GM12878 (cell line): Measurements from ENCODE around the gene PHLPP1.

ENCODE experiments used
- CBFB ChIP-seq: IDR thresholded peaks from 2 replicates; pipeline ENCODE4 v1.6.1; 2016; ENCODE audit warnings: antibody characterized with exemption, low read depth
- CBX3 ChIP-seq: fragments of 200-600 bp; sonication (generic); IDR thresholded peaks from 2 replicates; pipeline ENCODE4 v1.6.1; 2016; ENCODE audit warnings: low read depth, borderline replicate concordance
- CEBPB ChIP-seq, 2 experiments: fragments of 150-350 bp in 1 of 2; IDR thresholded peaks; 2 replicates each; pipeline ENCODE4 v1.6.1; 2012 to 2014; ENCODE audit warnings: low read depth in 2 of 2, low read length in 2 of 2, borderline replicate concordance in 1 of 2, inconsistent platforms in 1 of 2
- EZH2 ChIP-seq: IDR thresholded peaks from 2 replicates; pipeline ENCODE4 v1.6.1; 2012; ENCODE audit warnings: low read depth, mild to moderate bottlenecking, control low read depth, inconsistent platforms, low read length, borderline replicate concordance; ENCODE audit not compliant: control insufficient read depth
- FOS ChIP-seq: IDR thresholded peaks from 3 replicates; pipeline ENCODE4 v1.6.1; 2011; ENCODE audit warnings: borderline replicate concordance; ENCODE audit not compliant: insufficient read length; ENCODE audit errors: extremely low read depth
- MEF2A ChIP-seq: IDR thresholded peaks from 2 replicates; pipeline ENCODE4 v1.6.1; 2011; ENCODE audit warnings: low read depth, mild to moderate bottlenecking, low read length, moderate library complexity; ENCODE audit not compliant: insufficient read depth
- MTA2 ChIP-seq: fragments of 450-650 bp; IDR thresholded peaks from 2 replicates; pipeline ENCODE4 v1.6.1; 2016; ENCODE audit warnings: low read depth, mild to moderate bottlenecking, moderate library complexity
- NFIC ChIP-seq: IDR thresholded peaks from 2 replicates; pipeline ENCODE4 v1.6.1; 2012; ENCODE audit warnings: low read depth, mild to moderate bottlenecking, inconsistent platforms, low read length, moderate library complexity
- TAF1 ChIP-seq: IDR thresholded peaks from 2 replicates; pipeline ENCODE4 v1.6.1; 2011; ENCODE audit warnings: mild to moderate bottlenecking, low read depth, low read length, borderline replicate concordance
- ZBED1 ChIP-seq: IDR thresholded peaks from 2 replicates; pipeline ENCODE4 v1.6.1; 2016; ENCODE audit warnings: borderline replicate concordance
- ZSCAN29 ChIP-seq: fragments of 450-650 bp; IDR thresholded peaks from 2 replicates; pipeline ENCODE4 v1.6.1; 2017; ENCODE audit warnings: mild to moderate bottlenecking, moderate library complexity
- TF ChIP-seq, protein P1 (sequence below), 3 experiments: IDR thresholded peaks in 2 of 3; conservative IDR thresholded peaks in 1 of 3; 2 replicates each; pipeline ENCODE4 v1.5.1; 2011; ENCODE audit warnings: low read depth in 3 of 3, low read length in 3 of 3, mild to moderate bottlenecking in 3 of 3, control low read depth in 2 of 3, moderate library complexity in 2 of 3, inconsistent platforms in 1 of 3, mixed read lengths in 1 of 3; ENCODE audit not compliant: control insufficient read depth in 2 of 3, insufficient read depth in 1 of 3; ENCODE audit errors: extremely low read depth in 1 of 3
- TF ChIP-seq, protein P2 (sequence below): fragments of 450-650 bp; IDR thresholded peaks from 2 replicates; pipeline ENCODE4 v1.6.1; 2018; ENCODE audit warnings: borderline replicate concordance, mild to moderate bottlenecking; ENCODE audit not compliant: partially characterized antibody
- TF ChIP-seq, protein P3 (sequence below): IDR thresholded peaks from 2 replicates; pipeline ENCODE4 v1.6.1; 2011; ENCODE audit warnings: borderline replicate concordance, low read depth, mild to moderate bottlenecking, moderate library complexity, mixed read lengths, low read length; ENCODE audit not compliant: insufficient read depth; ENCODE audit errors: extremely low read length

DNA sequence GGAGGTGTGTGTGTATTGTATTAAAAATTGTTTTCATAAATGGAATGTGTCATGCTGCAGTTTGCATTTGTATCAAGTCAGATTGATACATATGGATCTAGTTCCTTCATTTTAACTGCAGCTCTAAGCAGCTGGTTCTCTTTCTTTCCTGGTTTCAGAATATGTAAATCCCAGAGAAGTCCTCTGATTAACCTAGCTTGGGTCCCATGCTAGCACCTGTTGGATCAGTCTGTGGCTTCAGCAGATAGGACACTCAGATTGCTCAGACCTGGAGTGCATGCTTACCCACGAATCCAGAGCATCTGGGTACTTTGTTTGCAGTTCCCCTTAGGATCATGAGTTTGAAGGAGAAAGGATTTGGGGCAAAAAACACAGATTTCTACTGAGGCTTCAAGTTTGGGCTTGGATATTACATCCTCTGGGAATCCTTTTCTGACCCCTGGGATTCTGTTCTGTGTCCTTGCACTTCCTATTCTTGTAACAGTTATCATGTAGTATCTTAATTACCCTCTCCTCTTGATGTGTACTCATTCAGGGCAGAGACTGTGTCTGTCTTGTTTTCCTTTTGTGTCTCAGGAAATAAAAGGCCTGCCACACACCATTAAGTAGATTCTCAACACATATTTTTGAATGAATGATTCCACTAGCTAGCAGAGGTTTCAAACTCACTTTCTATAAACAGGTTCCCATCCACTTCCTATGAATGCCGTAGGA, 142.1 kb downstream of the PHLPP1 start:
- TF ChIP-seq NFIC, result no peak
- TF ChIP-seq, protein P1, sequence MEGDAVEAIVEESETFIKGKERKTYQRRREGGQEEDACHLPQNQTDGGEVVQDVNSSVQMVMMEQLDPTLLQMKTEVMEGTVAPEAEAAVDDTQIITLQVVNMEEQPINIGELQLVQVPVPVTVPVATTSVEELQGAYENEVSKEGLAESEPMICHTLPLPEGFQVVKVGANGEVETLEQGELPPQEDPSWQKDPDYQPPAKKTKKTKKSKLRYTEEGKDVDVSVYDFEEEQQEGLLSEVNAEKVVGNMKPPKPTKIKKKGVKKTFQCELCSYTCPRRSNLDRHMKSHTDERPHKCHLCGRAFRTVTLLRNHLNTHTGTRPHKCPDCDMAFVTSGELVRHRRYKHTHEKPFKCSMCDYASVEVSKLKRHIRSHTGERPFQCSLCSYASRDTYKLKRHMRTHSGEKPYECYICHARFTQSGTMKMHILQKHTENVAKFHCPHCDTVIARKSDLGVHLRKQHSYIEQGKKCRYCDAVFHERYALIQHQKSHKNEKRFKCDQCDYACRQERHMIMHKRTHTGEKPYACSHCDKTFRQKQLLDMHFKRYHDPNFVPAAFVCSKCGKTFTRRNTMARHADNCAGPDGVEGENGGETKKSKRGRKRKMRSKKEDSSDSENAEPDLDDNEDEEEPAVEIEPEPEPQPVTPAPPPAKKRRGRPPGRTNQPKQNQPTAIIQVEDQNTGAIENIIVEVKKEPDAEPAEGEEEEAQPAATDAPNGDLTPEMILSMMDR (IDR thresholded peaks at IDR 0.05 in 2 of 3, conservative IDR thresholded peaks at IDR 0.05 in 1 of 3; ENCODE audit: control insufficient read depth in 2 of 3, extremely low read depth in 1 of 3, insufficient read depth in 1 of 3, low read depth in 3 of 3, low read length in 3 of 3), result no peak
- no peak for TF ChIP-seq ZSCAN29
- no peak for TF ChIP-seq FOS
- no peak for TF ChIP-seq TAF1
- no peak for TF ChIP-seq ZBED1
- TF ChIP-seq, protein P2, sequence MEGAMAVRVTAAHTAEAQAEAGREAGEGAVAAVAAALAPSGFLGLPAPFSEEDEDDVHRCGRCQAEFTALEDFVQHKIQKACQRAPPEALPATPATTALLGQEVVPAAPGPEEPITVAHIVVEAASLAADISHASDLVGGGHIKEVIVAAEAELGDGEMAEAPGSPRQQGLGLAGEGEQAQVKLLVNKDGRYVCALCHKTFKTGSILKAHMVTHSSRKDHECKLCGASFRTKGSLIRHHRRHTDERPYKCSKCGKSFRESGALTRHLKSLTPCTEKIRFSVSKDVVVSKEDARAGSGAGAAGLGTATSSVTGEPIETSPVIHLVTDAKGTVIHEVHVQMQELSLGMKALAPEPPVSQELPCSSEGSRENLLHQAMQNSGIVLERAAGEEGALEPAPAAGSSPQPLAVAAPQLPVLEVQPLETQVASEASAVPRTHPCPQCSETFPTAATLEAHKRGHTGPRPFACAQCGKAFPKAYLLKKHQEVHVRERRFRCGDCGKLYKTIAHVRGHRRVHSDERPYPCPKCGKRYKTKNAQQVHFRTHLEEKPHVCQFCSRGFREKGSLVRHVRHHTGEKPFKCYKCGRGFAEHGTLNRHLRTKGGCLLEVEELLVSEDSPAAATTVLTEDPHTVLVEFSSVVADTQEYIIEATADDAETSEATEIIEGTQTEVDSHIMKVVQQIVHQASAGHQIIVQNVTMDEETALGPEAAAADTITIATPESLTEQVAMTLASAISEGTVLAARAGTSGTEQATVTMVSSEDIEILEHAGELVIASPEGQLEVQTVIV, result no peak
- TF ChIP-seq MTA2, result no peak
- TF ChIP-seq, protein P3, sequence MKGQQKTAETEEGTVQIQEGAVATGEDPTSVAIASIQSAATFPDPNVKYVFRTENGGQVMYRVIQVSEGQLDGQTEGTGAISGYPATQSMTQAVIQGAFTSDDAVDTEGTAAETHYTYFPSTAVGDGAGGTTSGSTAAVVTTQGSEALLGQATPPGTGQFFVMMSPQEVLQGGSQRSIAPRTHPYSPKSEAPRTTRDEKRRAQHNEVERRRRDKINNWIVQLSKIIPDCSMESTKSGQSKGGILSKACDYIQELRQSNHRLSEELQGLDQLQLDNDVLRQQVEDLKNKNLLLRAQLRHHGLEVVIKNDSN, result no peak
- TF ChIP-seq CBFB, result no peak
- TF ChIP-seq CEBPB (IDR thresholded peaks at IDR 0.05; ENCODE audit: borderline replicate concordance in 1 of 2, low read depth in 2 of 2, low read length in 2 of 2), result no peak
- TF ChIP-seq EZH2, result no peak
- TF ChIP-seq CBX3, result no peak
- TF ChIP-seq MEF2A, result no peak
